Activated CD8-positive, alpha-beta memory T cell treated with anti-CD3 and anti-CD28 coated beads for 24 hours (primary cell): Measurements from ENCODE around the gene NRARP.

Source experiments
- DNase-seq: peaks from one replicate; pipeline ENCODE4 v3.0.0-alpha.2; 2020

Gene NRARP

DNA sequence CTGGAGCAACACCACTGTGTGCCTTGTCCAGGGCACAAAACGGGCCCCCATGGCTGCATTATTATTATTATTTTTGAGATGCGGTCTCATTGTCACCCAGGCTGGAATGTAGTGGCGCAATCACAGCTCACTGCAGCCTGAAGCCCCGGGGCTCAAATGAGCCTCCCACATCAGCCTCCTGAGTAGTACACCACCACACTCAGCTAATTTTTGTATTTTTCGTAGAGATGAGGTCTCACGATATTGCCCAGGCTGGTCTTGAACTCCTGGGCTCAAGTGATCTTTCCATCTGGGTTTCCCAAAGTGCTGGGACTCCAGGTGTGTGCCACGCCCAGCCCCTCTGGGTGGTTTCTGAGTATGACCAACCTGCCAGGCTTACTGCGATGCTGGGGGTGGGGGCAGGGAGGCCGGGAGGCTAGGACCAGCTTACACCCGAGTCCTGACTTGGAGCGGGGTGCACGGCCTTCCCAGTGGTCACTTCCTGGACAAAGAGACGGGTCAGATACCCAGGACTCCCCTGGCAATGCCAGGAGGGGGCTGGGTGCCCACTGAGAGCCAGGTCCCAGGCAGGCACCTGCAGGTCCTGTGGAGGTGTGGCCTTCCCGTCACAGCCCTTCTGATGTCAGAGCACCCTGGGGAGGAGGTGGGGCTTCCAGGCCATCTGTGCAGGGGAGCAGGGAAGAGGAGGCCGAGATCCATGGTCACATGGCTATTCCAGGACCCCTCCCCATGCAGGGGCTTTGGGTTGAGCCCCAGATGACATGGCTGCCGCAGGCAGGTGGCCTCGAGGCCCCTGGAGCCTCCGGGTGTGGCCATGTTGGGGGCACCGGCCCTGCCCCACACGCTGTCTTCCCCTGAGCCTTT lies 8.3 kb upstream of the NRARP start:
- no peak for DNase-seq

DNA sequence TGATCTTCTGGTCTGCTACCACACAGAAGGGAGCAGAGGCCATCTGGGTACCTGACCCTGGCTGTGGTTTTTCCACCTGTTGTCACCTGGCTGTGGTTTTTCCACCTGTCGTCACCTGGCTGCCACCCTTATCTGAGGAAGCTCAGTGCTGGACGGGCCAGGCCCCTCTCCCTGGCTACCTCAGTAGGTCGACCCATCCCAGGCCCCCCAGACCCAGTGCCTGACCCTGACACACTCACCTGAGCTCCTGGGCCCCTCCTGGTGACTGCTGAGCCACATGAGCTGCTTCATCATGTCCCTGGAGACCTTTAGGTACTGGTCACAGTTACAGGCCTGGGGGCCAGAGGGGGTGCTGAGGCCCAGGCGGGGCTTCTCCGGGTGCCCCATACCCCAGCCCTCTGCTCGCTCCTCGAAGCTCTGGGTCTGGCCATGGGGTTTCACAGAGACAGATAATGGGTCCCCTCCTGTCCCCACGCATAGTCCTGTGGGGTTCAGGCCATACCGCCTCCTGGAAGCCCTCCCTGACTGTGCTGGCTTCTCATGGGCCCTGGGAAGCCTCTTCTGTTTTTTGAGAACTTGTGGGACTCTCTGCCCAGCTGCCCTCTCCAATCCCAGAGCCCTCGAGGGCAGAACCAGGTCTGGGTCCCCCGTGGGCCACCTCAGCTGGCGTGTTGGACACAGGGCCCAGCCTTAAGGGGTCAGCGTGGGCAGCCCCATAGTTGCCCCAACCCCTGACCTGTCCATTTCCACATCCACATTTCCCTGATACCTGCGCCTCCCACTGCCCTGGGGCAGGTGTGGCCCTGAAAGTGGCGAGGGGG lies 7.5 kb upstream of the NRARP start:
- DNase-seq, result no peak

DNA sequence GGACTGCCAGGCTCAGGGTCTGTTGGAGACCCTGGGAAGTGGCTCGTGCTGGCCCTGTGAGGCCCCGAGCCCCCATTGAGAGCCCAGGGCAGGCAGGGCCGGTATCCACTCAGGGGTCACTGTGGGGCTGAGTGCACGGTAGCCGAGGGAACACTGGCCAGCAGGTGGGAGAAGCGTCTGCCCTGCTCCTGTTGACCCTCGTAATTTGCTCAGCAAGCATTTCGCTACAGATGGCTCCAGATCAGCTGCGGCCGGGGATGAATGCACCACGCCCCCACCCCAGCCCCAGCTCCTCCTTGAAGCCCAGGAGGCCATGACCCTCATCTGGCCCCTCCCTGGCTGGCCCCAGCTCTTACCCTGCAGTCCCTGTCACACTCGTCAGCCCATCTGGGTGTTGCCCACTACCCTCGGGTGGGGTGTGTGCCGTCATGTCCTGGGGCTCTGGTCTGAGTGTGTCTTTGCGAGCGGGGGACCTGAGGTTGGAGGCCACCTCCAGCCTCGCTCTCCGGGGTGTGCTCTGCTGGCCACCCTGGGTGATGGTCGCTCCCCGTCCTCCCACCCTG lies 6.1 kb upstream of the NRARP start:
- peak; percentile 57 for DNase-seq

DNA sequence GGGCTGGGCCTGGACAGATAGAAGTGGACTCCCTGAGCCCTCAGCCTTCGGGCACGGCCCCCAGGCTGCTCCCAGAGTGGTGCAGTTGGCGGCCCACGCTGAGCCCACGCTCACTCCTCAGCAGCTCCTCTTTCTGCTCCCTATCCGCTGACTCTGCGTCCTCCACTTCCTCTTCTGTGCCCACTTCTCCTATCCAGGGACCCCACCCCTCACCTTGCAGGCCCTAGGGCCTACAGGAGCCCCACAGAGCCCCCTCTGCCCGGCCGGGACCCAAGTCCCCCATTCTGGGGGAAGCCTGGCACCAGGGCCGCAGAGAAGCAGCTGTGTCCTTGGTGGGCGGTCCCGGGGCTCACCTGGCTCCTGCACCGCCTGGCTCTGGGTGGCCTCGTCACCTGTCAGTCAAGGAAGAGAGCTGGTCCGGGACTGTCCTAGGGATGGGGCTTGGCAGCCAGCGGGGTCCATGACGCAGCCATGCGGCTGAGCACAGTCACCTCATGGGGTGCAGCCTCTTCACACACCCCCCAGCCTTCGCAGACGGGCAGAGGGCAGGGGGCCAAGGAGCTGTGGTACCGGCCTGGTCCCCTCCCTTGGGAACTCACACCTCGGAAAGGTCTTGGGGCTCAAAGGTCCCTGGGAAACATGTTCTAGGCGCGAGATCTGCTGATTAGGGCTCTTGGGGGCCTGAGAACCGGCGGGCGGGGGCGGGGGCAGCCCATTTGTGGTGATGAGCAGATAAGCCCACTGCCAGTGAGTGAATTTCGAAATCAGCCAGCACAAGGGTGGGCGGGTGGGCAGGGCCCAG lies 5.4 kb upstream of the NRARP start:
- DNase-seq, result peak; percentile 59

DNA sequence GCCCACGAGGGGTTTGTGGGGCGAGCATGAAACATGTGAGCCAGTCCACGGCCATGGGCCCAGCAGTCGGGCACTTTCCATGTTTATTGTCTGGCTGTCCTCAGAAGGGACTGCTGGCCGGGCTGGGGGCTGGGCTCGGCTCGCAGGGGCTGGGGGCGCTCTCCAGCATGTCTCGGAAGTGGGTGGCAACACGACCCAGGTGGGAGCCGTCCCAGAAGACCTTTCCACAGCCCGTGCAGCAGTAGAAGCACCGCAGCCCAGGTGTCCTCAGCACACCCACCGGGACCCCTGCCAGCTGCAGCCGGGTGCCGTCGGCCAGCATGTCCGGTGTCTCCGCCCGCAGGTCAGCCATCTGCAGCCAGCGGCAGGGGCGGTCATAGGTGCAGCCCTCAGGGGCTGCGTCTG lies 4.8 kb upstream of the NRARP start:
- peak; percentile 58 for DNase-seq

DNA sequence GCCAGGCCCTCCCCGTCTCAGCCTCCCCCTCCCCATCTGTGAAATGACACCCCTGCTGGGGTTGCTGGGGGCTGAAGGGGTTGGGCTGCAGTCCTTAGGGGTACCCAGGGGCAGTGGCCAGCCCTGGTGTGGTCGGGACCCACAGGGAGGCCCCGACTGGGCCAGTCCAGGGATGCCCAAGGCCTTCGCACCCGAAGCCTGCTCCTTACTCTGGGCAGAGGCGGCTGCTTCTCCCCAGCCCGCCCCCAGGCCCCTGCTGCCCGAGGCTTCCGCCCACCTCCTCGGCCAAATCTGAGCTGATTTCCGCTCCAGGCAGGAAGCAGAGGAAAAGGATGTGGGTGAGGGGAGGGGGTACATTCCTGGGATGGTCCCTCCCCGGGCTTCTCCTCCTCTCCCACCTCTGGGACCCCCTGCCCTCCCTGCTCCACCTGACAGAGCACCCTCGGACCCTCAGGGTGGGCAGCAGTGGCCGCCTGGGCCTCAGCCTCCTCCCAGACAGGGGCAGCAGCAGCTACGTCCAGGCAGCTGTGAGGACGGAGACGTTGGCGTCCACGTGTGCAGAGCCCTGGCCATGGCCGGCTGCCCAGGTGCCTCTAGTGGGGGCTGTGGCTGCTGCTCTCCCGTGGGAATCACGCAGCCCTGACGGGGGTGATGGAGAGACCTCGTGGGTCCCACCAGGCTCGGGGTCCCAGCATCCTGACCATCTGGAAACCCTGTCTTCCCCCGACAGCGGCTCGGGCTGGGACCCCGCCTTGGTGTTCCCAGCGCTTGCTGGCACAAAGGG lies 4.2 kb upstream of the NRARP start:
- DNase-seq, result peak; percentile 63

DNA sequence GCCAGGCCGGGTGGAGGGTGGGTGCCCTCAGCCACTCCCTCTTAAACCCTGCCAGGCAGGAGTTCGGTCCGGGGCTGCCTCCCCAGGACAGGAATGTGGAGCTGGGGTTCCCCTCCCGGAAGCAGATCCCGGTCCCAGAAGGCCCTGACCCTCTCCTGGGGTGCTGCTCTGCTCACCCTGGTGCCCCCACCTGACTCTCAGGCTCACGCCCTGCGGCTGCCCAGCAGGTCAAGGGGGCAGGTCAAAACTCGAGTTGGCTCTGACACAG lies 3.7 kb upstream of the NRARP start:
- DNase-seq, result no peak

DNA sequence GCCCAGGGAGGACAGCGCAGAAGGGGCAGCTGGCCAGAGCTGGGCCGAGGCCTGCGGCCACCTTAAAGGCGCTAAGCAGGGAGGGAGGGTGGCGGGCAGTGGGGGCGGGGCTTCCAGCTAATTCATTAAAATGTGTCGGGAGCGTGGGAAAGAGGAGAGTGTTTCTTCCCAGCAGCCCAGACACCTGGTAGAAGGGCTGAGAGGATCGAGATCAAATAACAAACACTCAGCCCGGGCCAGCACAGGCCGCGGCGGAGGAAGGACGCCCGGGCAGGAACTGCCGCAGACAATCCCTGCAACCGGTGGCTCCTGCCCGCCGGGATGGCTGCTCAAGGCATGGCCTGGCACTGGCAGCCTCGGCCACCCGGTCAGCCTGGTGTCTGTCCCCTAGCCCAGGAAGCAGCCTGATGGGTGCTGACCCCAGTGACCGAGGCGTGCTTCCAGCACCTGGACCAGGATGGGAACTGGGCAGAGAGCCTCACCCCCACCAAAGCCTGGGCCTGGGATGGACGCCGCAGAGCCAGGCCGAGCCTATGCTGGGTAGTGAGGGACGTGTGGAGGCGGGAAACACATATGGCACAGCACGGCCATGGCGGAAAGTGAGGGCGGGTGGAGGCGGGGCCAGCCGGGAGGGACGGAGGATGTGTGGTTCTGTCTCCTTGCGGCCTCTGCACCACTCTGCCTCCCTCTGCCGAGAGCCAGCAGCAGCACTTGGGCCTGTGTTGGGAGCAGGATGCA lies 3.2 kb upstream of the NRARP start:
- peak; percentile 84 for DNase-seq

DNA sequence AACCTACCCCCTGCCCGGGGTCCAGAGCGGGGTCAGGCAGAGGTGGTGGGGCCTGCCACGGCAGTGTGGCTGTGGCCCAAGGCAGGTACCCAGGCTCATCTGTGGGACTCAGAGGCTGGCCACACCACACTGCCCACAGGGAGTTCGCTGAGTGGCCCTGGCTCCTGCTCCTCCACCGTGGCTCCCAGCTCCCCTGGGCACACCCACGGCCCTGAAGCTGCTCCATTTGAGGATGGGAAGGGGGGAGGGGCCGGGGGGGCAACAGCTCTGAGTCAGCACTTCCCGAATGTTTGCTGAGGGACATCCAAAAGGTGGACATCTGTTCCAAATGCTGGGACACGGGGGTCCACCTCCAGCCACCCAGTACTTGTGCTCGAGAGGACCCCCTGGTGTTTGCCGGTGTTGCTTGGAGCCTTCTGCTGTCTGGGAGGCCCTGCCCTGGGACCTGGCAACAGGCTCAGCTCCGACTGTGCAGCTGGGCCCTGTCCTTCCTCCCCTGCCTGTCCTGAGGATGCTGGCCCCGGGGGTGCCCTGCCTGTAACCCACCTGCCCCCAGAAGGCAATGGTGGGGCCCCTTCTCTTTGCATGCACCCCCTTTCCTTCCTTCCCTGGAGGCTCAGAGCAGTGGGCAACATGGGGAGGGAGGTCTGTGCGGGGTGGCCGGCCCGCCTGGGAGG lies 2.5 kb upstream of the NRARP start:
- DNase-seq, result peak; percentile 63

DNA sequence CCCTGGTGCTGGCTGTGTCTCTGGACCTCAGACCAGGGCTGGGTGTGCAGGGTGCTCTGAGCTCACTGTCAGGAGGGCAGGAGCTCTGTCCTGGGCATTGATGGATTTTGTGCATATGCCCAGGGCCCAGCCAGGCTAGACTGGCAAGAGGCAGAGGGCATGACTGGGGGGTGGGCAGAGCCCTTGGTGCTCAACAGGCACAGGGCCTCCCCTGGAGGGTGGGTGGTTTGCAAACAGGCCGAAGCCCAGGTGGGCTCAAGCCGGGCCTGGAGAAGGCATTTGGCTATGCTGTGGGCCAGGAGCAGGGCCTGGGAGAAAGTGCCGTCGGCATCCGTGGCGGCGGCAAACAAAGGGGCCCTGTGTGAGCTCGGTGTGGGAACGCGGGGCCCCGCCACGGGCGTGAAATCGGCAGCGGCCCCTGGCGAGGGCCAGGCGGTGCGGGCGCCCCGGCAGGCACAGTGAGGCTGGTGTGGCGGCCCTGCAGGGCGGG lies 1.9 kb upstream of the NRARP start:
- DNase-seq, result no peak

DNA sequence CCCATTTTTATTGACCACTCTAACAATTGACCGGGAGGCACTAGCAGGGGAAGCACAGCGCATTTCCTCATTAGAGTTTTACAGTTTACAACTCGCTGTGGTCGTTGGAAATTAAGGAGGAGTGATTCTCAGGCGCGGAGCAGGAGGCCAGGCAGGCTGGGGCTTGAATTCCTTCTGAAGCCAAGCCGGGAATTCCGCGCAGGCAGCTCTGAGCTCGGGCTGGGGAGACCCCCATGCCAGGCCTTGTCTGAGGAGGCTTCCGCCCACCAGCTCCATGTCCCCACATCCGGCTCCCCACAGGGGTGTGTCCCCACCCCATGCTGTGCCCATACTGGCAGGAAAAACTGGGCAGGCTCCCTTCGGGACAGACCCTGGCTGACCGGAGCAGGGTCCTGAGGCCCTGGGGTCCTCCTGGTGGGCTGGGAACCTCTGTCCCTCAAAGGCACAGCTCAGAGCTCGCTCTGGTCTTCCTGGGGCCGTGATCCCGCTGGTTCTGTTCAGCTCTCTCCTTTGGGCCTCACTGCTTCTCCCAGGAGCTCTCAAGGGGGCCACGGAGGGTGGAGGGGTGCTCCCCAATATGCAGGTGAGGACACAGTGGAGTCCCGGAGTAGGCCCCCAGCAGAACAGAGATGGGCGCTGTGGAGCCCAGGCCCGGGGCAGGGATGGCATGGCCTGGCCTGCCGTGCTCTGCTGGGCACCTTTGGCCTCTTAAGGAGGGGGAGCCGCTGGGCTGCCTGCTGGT lies 1.3 kb upstream of the NRARP start:
- DNase-seq, result no peak

DNA sequence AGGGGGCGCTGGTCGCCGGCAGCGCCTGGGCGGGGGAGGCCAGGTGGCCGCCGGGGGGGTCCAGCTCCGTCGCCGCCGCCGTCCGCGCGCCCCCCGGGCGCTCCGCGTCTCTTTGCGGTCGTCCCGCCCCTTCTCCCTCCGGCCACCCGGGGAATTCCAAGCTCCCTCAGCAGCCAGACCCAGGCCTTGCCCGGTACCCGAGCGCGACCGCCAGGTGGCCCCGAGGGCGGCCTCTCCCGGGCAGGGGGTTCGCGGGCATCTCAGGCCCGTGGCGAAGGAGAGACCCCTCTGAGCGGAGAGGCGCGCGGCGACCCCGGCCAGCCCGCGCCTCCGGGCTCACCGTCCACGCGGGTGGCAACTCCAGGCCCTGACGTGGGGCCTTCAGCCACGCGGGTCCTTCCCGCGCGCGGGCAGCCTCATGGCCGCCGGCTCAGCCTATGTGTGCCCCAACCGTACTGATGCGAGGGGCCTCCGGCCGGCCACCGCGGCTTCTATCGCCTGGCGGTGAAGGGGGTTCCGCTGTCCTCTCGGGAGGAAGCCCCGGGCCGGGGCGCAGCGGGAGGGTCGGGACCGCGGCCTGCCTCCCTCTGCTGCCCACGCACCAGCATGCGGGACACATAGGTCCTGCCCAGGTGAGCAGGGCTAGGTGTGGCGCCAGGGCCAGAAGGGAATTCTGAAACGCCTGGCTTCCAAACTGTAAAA lies 529 bp upstream of the NRARP start:
- DNase-seq, result no peak

DNA sequence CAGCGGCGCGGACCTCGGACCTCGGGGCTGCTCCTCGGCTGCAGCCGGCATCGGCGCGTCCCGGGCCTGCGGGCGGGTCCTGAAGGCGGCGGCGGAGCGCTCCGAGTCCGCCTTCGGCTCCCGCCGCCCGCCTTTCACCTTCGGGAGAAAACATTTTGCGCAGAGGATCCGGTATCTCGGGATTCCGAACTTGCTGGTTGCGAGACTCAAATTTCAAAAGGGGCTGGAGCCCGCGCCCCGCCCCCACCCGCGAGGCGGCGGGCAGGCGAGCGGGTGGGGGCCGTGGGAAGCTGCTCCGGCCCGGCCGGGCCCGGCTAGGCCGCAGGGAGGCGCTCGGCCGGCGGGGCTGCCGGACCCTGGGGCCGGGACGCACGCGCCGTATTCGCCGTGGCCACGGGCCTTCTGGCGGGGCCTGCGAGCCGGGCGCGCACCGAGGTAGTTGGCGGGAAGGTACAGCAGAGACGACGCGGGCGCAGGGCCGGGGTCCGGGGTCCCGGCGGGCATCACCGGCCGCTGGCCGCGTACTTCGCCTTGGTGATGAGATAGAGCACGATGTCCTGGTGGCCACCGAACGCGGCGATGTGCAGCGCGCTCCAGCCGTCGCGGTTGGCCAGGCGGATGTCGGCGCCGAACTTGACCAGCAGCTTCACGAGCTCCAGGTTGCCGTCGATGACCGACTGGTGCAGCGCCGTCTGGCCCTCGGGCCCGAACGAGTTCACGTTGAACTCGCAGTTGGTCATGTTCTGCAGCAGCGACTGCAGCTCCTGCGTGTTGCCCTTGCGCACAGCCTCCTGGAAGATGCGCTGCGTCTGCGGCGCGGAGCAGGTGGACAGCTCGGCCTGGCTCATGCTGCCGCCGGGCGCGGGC lies 757 bp downstream of the NRARP start:
- DNase-seq, result peak; percentile 75

DNA sequence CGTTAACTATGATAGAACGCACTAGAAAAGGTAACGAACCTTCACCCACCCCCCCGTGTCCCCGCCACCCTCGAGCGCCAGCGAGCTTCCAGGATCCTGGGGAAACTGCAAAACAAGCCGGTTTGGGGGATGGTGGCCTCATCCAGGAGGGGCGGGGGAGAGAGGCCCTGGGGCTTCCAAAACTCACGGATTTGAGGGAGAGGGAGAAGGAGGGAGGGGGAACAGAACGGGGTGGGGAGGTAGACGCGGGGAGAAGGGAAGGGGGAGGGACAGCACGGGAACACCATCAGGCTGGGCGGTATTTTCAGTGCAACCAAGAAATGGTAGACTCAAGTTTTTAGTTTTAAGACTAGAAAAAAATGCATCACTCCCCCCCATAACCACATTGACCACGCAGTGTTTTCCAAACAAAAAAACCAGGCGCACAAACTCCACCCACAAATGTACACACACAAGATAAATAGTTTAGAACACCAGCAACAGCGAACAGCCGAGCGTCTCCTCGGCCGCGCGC lies 1.4 kb downstream of the NRARP start:
- DNase-seq, result peak; percentile 62

DNA sequence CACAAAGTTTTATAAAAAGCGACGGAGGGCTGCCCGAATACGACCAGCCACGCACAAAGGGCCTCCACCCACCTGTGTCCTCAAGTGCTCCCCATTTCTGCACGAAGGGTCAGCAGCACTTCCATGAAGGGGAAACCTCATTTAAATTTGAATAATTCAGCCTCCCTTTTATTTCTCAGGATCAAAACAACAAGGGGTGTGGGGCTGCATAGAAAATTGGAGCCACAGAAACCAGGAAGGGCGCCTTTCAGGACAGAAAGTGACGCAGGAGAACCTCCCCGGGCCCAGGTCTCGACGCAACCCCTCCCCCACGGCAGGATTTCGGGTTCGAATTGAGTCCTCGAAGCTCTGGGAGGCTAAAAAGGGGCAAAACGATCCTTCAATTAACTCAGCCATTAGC lies 2.1 kb downstream of the NRARP start:
- no peak for DNase-seq

DNA sequence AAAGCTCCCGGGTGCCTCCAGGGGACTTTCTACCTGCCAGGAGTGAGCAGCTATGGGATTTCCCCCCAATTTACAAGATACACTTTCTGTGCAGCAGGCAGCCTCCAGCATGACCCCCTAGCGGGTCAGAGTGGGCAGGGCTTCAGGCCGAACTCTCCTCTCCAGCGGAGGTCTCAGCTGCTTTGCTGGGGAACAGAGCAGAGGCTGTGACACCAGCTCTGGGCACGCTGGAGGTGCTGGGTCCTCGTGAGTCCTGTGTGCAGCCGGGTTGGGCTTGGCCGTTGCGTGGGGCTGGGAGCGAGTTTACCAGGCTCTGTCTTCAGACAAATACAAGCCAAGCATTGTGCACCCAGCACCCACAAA lies 2.9 kb downstream of the NRARP start:
- DNase-seq, result no peak

DNA sequence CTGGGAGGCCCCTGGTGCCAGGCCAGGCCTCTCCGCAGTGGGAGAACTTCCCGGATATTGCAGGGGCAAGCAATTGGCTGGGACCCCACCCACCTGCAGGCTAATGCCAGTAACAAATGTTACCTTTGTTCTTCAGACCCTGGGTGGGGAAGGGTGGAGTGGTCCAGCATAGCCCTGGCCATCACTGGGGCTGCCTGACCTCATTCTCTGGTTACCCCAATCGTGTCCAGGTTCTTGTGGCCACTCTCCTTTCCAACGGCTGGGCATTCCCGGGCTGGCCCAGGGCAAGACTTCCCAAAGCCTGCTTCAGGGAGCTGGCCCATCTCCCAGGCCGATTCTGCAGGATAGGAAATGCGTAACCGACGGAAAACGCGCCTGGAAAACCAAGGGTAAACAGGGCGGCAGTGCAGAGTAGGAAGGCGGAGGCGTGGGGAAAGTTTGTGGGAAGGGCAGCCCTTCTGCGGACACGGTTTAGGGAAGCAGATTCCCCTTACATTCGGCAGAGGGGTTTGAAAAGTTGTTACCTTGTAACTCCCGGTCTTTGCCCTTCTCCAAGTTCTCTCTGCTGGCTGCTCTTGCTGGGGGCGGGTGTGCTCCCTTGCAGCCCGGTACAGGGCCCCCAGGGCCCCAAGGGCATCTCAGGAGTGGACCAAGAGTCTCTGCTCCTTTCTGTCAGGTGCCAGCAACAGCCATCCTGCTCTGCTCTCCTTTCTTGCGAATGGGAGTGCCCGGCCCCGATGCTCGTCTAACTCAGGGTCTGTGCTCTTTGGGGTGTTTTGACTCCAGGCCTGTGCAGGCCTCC lies 3.5 kb downstream of the NRARP start:
- no peak for DNase-seq
